IgD-negative memory B cell (primary cell): Measurements from ENCODE around the gene DGKZ. TPM values are rescaled to one million over a fixed set of nuclear protein-coding genes. Genes with fewer than 3 reads are reported as not detected.
A peak's percentile ranks its signal among the peaks of the same experiment; 100 is the strongest.

Source experiments
- H3K27ac Mint-ChIP-seq, 3 donors: one replicate each; pipeline ENCODE4 v1.8.0; 2020 to 2022; ENCODE audit warnings: mild to moderate bottlenecking in 3 of 3, mixed read lengths in 3 of 3, moderate library complexity in 1 of 3
- H3K27me3 Mint-ChIP-seq: one replicate; pipeline ENCODE4 v1.8.0; 2021; ENCODE audit warnings: mixed read lengths
- H3K36me3 Mint-ChIP-seq: one replicate; pipeline ENCODE4 v1.8.0; 2020; ENCODE audit warnings: mild to moderate bottlenecking, mixed read lengths
- H3K4me1 Mint-ChIP-seq, 3 donors: one replicate each; pipeline ENCODE4 v1.8.0; 2020 to 2022; ENCODE audit warnings: mixed read lengths in 3 of 3, mild to moderate bottlenecking in 1 of 3
- H3K4me3 Mint-ChIP-seq, 4 donors: one replicate each; pipeline ENCODE4 v1.8.0; 2020 to 2022; ENCODE audit warnings: mild to moderate bottlenecking in 4 of 4, mixed read lengths in 4 of 4, moderate library complexity in 3 of 4
- H3K9me3 Mint-ChIP-seq, 3 donors: one replicate each; pipeline ENCODE4 v1.8.0; 2020 to 2021; ENCODE audit warnings: mixed read lengths in 3 of 3, mild to moderate bottlenecking in 1 of 3
- polyA plus RNA-seq: library from polyadenylated mRNA; unstranded; fragments of 300-500 nt; fragmentation: Illumina TruSeq; gene quantifications from one replicate; pipeline ENCODE4 v1.2.3, GENCODE V29; 2021

DGKZ gene
- polyA plus RNA-seq, 1 donor from 2014 or later: 9.0 TPM

DNA sequence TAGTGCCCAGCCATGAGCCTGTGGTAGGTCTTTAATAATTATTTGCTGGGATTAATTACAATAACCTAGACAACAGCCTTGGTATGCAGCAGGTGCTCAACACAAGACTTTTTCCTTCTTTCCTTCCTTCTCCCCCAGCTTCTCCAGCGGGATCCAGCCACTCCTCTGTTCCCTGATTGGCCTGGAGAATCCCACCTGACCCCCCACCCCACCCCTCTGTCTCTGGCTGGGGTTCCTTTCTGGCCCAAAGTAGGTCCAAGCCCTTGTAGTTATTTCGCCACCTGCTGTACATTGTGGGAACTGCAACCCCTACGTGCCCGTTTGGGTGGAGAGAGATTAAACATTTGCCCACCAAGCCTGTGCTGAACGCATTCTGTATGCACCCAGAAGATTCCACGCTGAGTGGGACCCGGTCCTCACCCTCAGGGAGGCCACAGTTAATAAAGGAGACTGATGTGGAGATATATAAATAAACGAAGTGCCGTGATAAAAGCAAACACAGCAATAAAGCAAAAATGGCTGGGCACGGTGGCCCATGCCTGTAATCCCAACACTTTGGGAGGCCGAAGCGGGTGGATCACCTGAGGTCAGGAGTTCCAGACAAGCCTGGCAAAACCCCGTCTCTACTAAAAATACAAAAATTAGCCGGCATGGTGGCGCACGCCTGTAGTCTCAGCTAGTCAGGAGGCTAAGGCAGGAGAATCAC lies 32.1 kb upstream of the DGKZ start:
- no peaks in the 10 kb centered on the region for H3K9me3 Mint-ChIP-seq
- H3K36me3 Mint-ChIP-seq: no peaks in the 10 kb centered on the region
- no peak overlapping the region for H3K4me3 Mint-ChIP-seq
- H3K27ac Mint-ChIP-seq: peak overlapping the region in 1 of 3 donors; percentile 39
- H3K27me3 Mint-ChIP-seq: peaks cover 26% of the 10 kb centered on the region
- H3K4me1 Mint-ChIP-seq: peaks cover 9 to 13% (median 9%) of the 10 kb centered on the region in 3 donors

DNA sequence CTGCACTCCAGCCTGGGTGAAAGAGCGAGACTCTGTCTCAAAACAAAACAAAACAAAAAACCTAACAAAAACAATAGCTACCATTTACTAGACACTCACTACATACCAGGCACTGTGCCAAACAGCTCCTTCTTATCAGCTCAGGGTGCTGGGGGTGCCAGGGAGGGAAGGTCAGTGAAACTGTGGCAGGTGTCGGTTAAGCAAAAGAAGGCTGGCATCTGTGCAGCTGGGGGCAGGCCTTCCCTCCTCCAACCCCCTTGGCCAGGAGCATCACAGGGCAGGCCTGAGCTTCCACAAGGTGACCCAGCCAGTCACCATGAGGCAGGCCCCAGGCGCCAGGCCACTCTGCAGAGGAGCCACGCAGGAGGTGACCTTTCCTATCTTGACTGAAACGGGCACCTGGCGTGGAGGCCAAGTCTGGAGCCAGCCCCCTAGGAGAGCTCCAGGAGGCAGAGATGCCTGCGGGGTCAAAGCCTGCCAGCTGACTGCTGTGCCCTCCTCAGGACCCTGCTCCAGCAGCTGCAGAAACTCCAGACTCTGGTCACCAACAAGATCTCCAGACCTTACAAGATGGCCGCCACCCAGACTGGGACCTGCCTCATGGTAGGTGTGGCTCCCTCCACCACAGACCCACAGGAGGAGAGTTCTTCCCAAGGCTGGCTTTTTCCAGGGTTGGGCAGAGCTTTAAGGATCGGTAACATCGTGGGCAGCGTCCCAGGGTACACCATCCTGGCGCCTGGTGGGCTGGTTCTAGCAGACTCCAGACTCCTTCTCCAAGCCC lies 31.3 kb upstream of the DGKZ start:
- no peak overlapping the region for H3K4me3 Mint-ChIP-seq
- H3K4me1 Mint-ChIP-seq: peaks cover 9 to 13% (median 9%) of the 10 kb centered on the region in 3 donors
- H3K36me3 Mint-ChIP-seq: no peaks in the 10 kb centered on the region
- no peaks in the 10 kb centered on the region for H3K9me3 Mint-ChIP-seq
- peak overlapping the region in 1 of 3 donors; percentile 39 for H3K27ac Mint-ChIP-seq
- peaks cover 23% of the 10 kb centered on the region for H3K27me3 Mint-ChIP-seq

DNA sequence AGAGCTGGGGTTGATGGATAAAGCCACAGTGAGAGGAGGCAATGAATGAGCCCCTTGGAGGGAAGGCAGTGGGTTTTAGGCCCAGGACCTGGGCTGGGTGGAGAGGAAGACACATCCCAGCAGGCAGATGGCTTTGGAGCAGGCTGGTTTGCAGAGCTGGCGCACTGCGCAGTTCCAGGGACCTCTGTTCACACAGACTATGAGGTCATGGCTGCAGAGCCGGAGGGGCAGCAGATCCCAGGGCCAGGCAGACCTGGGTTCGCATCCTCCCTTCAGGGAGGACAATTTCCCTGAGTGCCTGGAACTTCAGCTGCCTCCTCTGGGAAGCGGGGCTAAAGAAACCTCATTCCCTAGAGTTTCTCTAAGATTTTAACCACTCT lies 28.2 kb upstream of the DGKZ start:
- no peaks in the 10 kb centered on the region for H3K36me3 Mint-ChIP-seq
- peaks cover 7% of the 10 kb centered on the region for H3K27me3 Mint-ChIP-seq
- H3K4me1 Mint-ChIP-seq: peaks cover 9 to 13% (median 9%) of the 10 kb centered on the region in 3 donors
- no peak overlapping the region for H3K27ac Mint-ChIP-seq
- H3K9me3 Mint-ChIP-seq: peaks cover 0 to 2% (median 0%) of the 10 kb centered on the region in 3 donors
- peak overlapping the region in 1 of 4 donors; percentile 87 for H3K4me3 Mint-ChIP-seq

DNA sequence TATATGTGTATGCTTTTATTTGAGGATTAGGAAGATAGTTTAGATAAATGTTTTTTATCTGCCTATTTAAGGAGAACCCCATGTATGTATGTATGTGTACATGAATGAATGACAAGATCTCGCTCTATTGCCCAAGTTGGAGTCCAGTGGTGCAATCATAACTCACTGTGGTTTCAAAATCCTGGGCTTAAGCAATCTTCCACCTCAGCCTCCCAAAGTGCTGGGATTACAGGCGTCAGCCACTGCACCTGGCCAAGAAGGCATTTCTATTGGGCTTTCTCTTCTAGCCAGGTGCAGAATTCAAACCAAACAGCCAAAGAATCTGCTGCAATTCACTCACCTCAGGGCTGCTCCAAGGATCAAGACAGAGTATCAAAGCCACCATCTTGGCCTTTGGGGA lies 25.5 kb upstream of the DGKZ start:
- peaks cover 0 to 4% (median 0%) of the 10 kb centered on the region in 3 donors for H3K9me3 Mint-ChIP-seq
- no peak overlapping the region for H3K27ac Mint-ChIP-seq
- no peak overlapping the region for H3K4me3 Mint-ChIP-seq
- H3K4me1 Mint-ChIP-seq: peaks cover 9 to 12% (median 9%) of the 10 kb centered on the region in 3 donors
- no peaks in the 10 kb centered on the region for H3K36me3 Mint-ChIP-seq
- peaks cover 15% of the 10 kb centered on the region for H3K27me3 Mint-ChIP-seq

DNA sequence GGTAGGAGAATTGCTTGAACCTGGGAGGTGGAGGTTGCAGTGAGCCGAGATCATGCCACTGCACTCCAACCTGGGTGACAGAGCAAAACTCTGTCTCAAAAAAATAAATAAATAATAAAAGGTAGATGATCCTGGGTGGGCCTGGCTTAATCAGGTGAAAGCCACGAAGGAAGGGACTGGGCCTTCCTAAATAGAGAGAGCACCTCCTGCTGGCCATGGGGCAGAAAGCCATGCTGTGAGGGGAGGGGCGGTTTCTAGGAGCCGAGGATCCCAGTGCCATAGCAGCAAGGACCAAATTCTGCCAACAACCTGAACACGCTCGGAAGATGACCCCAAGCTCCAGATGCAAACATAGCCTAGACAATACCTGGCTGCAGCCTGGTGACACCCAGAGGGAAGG lies 24.5 kb upstream of the DGKZ start:
- no peak overlapping the region for H3K4me3 Mint-ChIP-seq
- peaks cover 0 to 4% (median 0%) of the 10 kb centered on the region in 3 donors for H3K9me3 Mint-ChIP-seq
- H3K27ac Mint-ChIP-seq: no peak overlapping the region
- peaks cover 9 to 12% (median 9%) of the 10 kb centered on the region in 3 donors for H3K4me1 Mint-ChIP-seq
- peaks cover 21% of the 10 kb centered on the region for H3K27me3 Mint-ChIP-seq
- H3K36me3 Mint-ChIP-seq: no peaks in the 10 kb centered on the region

DNA sequence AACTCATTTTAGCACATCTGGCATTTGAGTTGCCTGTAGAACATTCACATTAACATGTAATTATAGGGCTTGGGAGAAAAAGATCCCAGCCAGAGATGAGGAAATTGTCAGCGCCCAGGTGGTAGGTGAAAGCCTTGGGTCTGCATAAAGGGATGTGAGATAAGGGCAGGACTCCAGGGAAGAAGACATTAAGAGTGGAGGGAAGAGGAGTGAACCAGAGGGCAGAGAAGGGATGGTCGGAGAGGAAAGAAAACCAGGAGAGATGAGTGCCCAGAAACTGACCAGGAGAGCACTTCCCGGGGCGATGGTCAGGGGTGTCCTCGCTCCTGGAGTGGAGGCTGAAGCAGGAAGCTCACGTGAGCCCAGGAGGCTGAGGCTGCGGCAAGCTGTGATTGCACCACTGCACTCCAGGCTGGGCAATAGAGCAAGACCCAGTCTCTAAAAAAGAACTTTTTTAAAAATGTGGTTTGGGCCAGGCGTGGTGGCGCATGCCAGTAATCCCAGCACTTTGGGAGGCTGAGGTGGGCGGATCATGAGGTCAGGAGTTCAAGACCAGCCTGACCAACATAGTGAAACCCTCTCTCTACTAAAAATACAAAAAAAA lies 20.3 kb upstream of the DGKZ start:
- H3K4me3 Mint-ChIP-seq: no peak overlapping the region
- H3K27me3 Mint-ChIP-seq: peaks cover 48% of the 10 kb centered on the region
- H3K4me1 Mint-ChIP-seq: no peaks in the 10 kb centered on the region
- no peaks in the 10 kb centered on the region for H3K36me3 Mint-ChIP-seq
- H3K9me3 Mint-ChIP-seq: peaks cover 0 to 8% (median 0%) of the 10 kb centered on the region in 3 donors
- H3K27ac Mint-ChIP-seq: no peak overlapping the region

DNA sequence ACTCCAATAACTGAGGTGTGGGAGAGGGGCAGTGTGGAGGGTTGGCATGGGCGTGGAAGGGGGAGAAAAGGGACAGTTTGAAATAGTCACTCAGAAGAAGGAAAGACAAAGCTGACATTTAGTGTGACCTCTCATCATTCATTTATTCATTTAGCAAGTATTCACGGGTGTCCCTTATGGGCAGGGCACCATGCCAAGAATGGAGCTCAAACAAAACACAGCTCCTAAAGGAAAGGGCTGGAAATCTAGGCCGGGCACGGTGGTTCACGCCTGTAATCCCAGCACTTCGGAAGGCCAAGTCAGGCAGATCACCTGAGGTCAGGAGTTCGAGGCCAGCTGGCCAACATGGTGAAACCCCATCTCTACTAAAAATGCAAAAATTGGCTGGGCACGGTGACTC lies 19.4 kb upstream of the DGKZ start:
- peaks cover 50% of the 10 kb centered on the region for H3K27me3 Mint-ChIP-seq
- no peaks in the 10 kb centered on the region for H3K4me1 Mint-ChIP-seq
- no peak overlapping the region for H3K27ac Mint-ChIP-seq
- H3K4me3 Mint-ChIP-seq: no peak overlapping the region
- no peaks in the 10 kb centered on the region for H3K36me3 Mint-ChIP-seq
- H3K9me3 Mint-ChIP-seq: peaks cover 0 to 9% (median 0%) of the 10 kb centered on the region in 3 donors

DNA sequence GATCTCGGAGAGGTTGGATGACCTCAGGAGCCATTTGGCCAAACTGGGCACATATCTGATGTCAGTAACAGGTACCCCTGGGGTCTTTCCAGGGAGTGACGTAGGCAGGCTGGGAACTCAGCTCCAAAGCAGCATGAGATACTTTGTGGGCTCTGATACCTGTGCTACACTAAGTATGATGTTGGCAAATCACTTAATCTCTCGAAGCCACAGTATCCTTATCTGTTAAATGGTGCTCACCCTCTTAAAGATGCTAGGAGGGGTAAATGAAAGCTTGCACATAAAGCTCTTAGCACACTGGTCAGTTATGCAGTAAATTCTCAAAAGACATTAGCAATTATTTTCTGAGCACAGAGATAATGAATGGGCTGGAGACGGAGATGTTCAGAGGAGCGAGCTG lies 17.1 kb upstream of the DGKZ start:
- Mint-ChIP-seq H3K4me1 (peaks cover 0 to 2% (median 0%) of the 10 kb centered on the region in 3 donors), H3K36me3 (no peaks in the 10 kb centered on the region), H3K27me3 (peaks cover 63% of the 10 kb centered on the region), H3K4me3 (no peak overlapping the region), H3K27ac (no peak overlapping the region), H3K9me3 (peaks cover 0 to 9% (median 0%) of the 10 kb centered on the region in 3 donors)

DNA sequence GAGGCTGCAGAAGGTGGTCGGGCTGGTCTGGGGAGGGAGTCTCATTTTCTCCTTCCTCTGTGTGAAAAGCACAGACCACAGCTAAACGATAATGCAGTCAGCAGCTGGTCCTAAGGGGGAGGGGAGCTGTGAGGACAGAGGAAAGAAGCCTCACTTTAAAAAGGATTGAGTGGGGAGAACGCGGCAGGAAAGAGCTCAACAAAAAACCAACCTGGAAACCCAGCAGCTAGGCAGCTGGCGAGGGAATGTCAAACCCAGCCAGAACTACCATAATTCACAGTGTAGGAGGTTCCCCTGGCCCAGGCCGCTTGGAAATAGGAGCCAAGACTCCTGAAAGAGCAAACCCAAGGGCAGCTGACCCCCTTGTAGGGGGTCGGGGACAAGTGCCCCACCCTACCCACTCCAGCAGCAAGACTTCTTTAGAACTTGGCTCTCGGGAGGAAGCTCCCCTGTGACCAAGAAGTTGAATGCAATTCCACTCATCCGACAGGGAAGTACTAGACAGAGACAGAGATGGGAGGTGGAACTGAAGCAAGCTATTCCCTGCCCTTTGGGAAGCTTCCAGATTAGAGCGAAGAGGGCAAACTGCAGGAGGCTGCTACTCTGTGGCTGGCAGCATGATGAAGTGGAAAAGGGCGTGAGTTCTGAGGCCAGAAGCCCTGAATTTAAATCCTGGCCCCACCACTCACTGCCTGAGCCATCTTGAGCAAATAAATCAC lies 16.5 kb upstream of the DGKZ start:
- peaks cover 60% of the 10 kb centered on the region for H3K27me3 Mint-ChIP-seq
- H3K4me3 Mint-ChIP-seq: peak overlapping the region in 1 of 4 donors; percentile 16
- H3K9me3 Mint-ChIP-seq: peaks cover 0 to 6% (median 0%) of the 10 kb centered on the region in 3 donors
- H3K36me3 Mint-ChIP-seq: no peaks in the 10 kb centered on the region
- peaks cover 0 to 2% (median 0%) of the 10 kb centered on the region in 3 donors for H3K4me1 Mint-ChIP-seq
- no peak overlapping the region for H3K27ac Mint-ChIP-seq

DNA sequence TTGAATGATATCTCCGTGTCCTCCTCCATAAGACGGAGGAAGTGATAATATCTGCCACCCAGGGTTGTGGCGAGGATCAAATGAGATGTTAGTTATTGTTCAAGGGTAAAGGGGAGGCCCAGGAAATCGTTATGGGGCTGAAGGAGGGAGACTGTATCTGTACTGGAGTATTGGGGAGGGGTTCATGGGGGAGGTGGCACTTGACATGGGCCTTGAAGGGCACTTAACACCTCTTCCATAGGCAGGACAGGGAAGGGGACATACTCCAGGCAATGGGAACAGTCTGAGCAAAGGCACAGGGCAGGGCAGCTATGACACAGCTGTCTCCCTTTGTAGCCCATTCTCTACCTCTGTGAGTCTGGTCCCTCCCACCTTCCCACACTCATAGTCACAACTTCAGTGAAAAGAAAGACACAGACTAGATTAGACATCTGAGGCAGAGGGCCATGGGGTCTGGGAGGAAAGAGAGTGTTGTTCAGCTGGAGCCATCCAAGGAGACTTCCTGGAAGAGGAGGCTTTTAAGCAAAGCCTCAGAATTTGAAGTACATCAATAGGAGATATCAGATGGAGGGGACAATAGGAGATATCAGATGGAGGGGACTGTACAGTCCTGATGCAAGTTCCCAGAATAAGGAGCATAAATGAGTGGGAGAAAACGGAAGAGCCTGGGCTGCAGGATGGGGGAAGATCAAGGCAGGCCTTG lies 15.8 kb upstream of the DGKZ start:
- peak overlapping the region in 2 of 4 donors; percentile 54 to 63 for H3K4me3 Mint-ChIP-seq
- peaks cover 60% of the 10 kb centered on the region for H3K27me3 Mint-ChIP-seq
- H3K36me3 Mint-ChIP-seq: no peaks in the 10 kb centered on the region
- peaks cover 0 to 6% (median 0%) of the 10 kb centered on the region in 3 donors for H3K9me3 Mint-ChIP-seq
- H3K4me1 Mint-ChIP-seq: peaks cover 0 to 2% (median 0%) of the 10 kb centered on the region in 3 donors
- H3K27ac Mint-ChIP-seq: peak overlapping the region in 2 of 3 donors; percentile 7 to 21

DNA sequence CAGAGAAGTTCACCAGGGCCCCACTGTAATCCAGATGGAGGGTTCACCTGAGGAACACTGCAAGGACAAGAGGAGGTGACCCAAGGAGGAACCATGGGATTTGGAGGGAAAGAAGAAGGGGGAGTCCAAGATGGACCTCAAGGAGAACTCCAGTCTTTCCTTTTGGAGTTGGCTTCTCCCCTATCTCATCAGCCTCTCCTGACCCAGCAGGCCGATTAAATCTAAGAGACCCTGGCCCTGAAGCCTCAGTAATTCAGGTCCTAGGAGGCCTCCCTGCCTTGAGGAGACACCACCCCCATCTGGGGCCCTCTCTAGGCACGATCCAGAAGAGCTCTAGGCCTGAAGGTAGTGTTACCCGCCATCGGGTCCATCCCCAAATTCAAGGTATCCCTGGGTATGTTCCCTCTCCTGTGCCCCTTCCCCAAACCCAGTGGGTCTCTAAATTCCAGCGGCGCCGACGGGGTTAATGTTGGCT lies 15.1 kb upstream of the DGKZ start:
- Mint-ChIP-seq H3K9me3 (peaks cover 0 to 6% (median 0%) of the 10 kb centered on the region in 3 donors), H3K27ac (peak overlapping the region in 1 of 3 donors; percentile 7), H3K4me3 (peak overlapping the region in 3 of 4 donors; percentile 50 to 63 (median 63)), H3K27me3 (peaks cover 57% of the 10 kb centered on the region), H3K4me1 (peaks cover 0 to 2% (median 0%) of the 10 kb centered on the region in 3 donors), H3K36me3 (no peaks in the 10 kb centered on the region)

DNA sequence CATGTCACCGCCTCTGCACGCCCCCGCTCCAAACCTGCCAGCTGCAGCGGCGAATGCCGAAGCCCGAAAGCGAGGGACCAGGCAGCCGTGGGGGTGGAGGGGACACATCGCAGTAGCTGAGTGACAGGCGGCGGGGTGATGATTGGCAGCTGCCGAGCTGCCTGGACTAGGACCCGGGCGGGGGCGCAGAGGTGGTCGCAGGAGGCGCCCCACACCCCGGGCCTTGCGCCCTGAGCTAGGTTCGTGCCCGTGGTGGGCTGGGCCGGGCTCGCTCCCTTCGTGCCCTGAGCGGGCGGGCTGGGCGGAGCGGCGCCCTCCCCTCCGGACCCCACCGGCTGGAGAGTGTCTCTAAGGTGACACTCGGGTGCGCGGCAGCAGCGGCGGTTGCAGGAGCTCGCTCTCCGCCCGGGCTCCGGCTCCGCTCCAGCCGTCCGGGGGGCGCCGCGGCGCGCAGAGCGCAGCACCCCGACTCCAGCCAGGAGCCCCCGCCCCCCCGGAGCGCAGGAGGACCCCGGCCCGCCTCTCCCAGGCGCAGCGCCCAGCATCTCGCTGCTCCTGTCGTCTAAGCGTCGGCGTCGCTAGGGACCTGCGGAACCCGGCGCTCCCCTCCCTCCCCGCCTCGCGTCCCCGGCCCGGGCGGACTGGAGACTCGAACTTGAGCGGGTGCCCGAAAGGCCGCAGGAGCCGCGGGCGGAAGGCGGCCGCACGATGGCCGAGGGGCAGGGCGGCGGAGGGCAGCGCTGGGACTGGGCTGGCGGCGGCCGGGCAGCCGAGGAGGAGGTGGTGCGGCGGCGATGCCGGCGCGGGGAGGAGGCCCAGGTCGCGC lies 14.5 kb upstream of the DGKZ start:
- H3K4me3 Mint-ChIP-seq: peak overlapping the region in 2 of 4 donors; percentile 50 to 63
- peaks cover 0 to 2% (median 0%) of the 10 kb centered on the region in 3 donors for H3K4me1 Mint-ChIP-seq
- peaks cover 0 to 6% (median 0%) of the 10 kb centered on the region in 3 donors for H3K9me3 Mint-ChIP-seq
- H3K27me3 Mint-ChIP-seq: peaks cover 57% of the 10 kb centered on the region
- H3K27ac Mint-ChIP-seq: no peak overlapping the region
- H3K36me3 Mint-ChIP-seq: no peaks in the 10 kb centered on the region

DNA sequence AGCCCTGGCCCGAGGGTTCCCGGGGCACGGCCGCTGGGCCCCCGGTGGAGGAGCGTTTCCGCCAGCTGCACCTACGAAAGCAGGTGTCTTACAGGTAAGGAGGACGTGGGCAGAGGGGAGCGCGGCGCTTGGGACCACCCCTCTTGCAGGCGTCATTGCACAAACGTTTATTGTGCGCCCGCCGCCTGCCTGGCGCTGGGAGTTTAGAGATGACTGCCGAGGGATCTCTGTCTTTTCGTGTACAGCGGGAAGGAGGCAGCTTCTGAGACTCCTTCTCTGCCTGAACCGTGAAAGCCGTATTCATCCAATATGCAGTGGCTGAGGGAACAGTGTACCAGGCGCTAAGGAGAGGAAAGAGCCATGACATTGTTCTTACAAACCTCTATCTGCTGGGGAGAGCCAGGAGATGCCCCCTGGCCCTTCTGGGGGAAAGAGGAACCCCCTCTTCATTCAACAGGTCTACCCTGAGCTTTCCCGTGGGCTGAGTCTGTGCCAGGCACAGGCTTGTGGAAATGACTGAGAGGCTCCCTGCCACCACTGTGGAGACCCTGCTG lies 13.8 kb upstream of the DGKZ start:
- peaks cover 0 to 5% (median 0%) of the 10 kb centered on the region in 3 donors for H3K9me3 Mint-ChIP-seq
- peak overlapping the region; percentile 49 to 89 (median 78) for H3K4me3 Mint-ChIP-seq
- peaks cover 0 to 2% (median 0%) of the 10 kb centered on the region in 3 donors for H3K4me1 Mint-ChIP-seq
- H3K36me3 Mint-ChIP-seq: no peaks in the 10 kb centered on the region
- H3K27me3 Mint-ChIP-seq: peaks cover 54% of the 10 kb centered on the region
- no peak overlapping the region for H3K27ac Mint-ChIP-seq
